Gastroesophageal sphincter (tissue), 3 donors: Measurements from ENCODE around the gene KCNIP2.

Source experiments
- CTCF ChIP-seq, 4 experiments: fragments of 200-600 bp in 2 of 4; fragments of 450-650 bp in 2 of 4; sonication (generic) in 1 of 4; IDR thresholded peaks; one replicate each; pipeline ENCODE4 v1.5.1; 2017 to 2019; ENCODE audit warnings: antibody characterized with exemption in 4 of 4, mild to moderate bottlenecking in 2 of 4, moderate library complexity in 2 of 4
- EP300 ChIP-seq: sonication (generic); formaldehyde crosslinking; IDR thresholded peaks from one replicate; pipeline ENCODE4 v1.6.1; 2017; ENCODE audit warnings: antibody characterized with exemption, mild to moderate bottlenecking
- POLR2A ChIP-seq, 2 donors: fragments of 450-650 bp; IDR thresholded peaks; one replicate each; pipeline ENCODE4 v1.6.1; 2017; ENCODE audit warnings: antibody characterized with exemption in 2 of 2, mild to moderate bottlenecking in 2 of 2, moderate library complexity in 1 of 2
- POLR2AphosphoS5 ChIP-seq: sonication (generic); formaldehyde crosslinking; IDR thresholded peaks from one replicate; pipeline ENCODE4 v1.6.1; 2017; ENCODE audit warnings: antibody characterized with exemption

GRCh38 chr10:101781655-101781983 lies 62.0 kb downstream of the KCNIP2 start:
- TF ChIP-seq POLR2AphosphoS5 (no peak), CTCF (IDR thresholded peaks at IDR 0.05) (no peak), POLR2A (IDR thresholded peaks at IDR 0.05) (no peak), EP300 (no peak)
